Left ventricle myocardium inferior (tissue), 1 donor: Measurements from ENCODE around the gene TYMP. TPM values are rescaled to one million over a fixed set of nuclear protein-coding genes. Genes with fewer than 3 reads are reported as not detected.

Experiments
- DNase-seq: peaks from one replicate; pipeline ENCODE4 v3.0.0-alpha.2; 2020
- H3K27ac ChIP-seq: fragments of 200-600 bp; replicated peaks from 2 replicates; pipeline ENCODE4 v1.8.0; 2021
- H3K27me3 ChIP-seq: fragments of 200-600 bp; 2 replicates; pipeline ENCODE4 v1.8.0; 2021; ENCODE audit warnings: low read depth
- H3K36me3 ChIP-seq: fragments of 200-600 bp; 2 replicates; pipeline ENCODE4 v1.8.0; 2021
- H3K4me1 ChIP-seq: fragments of 200-600 bp; 2 replicates; pipeline ENCODE4 v1.8.0; 2021
- H3K4me3 ChIP-seq: fragments of 200-600 bp; 2 replicates; pipeline ENCODE4 v1.8.0; 2021; ENCODE audit warnings: mild to moderate bottlenecking, moderate library complexity
- H3K9me3 ChIP-seq: fragments of 200-600 bp; replicated peaks from 2 replicates; pipeline ENCODE4 v1.8.0; 2021
- CTCF ChIP-seq: fragments of 200-600 bp; IDR thresholded peaks from 2 replicates; pipeline ENCODE4 v1.8.0; 2021; ENCODE audit warnings: antibody characterized with exemption, mild to moderate bottlenecking, borderline replicate concordance
- intact Hi-C: fragments of 100-400 bp; cut with micrococcal nuclease; formaldehyde crosslinking; loops from one replicate; pipeline ENCODE4 v1.11.0; 2022
- total RNA-seq: library from RNA; stranded (reverse); fragmentation: NEBNext Ultra II Directional; extraction: Animal tissue kit (Norgen Biotek cat#: 25700); gene quantifications from one replicate; pipeline ENCODE4 v1.2.1, GENCODE V29; 2021
- donor health status: DM: no; HTN: yes; CAD: no; lungs with severe emphysema.

The TYMP gene
- total RNA-seq, 1 donor from 2014 or later = 11.6 TPM

DNA sequence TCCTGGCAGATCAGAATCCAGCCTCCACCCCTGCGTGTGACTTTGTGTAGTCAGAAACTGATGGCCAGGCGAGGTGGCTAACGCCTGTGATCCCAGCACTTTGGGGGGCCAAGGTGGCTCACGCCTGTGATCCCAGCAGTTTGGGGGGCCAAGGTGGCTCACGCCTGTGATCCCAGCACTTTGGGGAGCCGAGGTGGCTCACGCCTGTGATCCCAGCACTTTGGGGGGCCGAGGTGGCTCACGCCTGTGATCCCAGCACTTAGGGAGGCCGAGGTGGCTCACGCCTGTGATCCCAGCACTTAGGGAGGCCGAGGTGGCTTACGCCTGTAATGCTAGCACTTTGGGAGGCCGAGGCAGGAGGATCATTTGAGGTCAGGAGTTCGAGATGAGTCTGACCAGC, 16.6 kb downstream of the TYMP start:
- intact Hi-C loops = no loop called here
- no peaks in the 10 kb centered on the region for H3K27me3 ChIP-seq
- no peak overlapping the region for H3K4me3 ChIP-seq
- TF ChIP-seq CTCF = no peak
- DNase-seq = no peak
- peaks cover 16% of the 10 kb centered on the region for H3K4me1 ChIP-seq
- H3K9me3 ChIP-seq = no peaks in the 10 kb centered on the region
- H3K27ac ChIP-seq = no peak overlapping the region
- H3K36me3 ChIP-seq = peaks cover 19% of the 10 kb centered on the region

GRCh38 chr22:50508897-50509296, 20.9 kb downstream of the TYMP start:
- no peak for TF ChIP-seq CTCF
- Histone ChIP-seq H3K36me3 (peaks cover 18% of the 10 kb centered on the region), H3K4me1 (peaks cover 34% of the 10 kb centered on the region), H3K27ac (peak overlapping the region; percentile 88), H3K27me3 (no peaks in the 10 kb centered on the region), H3K9me3 (no peaks in the 10 kb centered on the region), H3K4me3 (peak overlapping the region; percentile 82)
- intact Hi-C loops = no loop called here
- no peak for DNase-seq

DNA sequence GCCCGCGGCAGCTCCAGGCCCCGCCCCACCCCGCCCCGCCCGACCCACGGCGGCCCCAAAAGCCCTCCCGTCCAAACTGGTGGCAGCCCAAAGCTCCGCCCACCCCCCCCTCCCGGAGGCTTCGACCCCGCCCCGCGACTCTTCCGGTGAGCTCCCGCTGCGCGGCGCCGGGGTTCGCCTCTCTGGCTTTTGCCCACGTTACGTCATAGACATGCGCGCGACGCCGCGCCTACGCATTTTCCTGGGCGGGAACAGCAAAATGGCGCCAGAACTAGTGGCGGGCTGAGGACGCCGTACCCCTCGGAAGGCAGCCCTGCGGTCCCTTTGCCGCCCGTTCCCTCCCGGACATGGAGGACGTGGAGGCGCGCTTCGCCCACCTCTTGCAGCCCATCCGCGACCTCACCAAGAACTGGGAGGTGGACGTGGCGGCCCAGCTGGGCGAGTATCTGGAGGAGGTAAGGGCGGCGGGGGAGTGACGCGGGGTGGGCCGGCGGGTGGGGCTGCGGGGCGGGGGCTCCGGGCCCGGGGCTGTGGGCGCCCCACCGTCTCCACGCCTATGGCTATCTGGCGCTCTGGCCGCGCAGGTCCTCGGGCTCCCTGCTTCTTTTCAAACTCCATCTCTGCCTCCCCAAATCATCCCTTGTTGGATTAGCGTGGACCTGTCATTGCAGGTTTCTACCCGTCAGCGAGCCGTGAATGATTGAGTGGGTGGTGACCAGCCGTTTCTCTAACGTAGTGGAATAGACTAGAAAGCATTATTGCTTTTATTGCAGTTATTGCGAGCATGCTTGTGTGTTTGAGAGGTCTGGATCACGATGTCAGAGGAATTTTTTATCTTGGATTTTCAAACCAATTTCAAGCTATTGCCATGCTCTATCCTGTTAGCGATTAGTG, 21.6 kb downstream of the TYMP start, which contains the start of gene NCAPH2:
NCAPH2 (plus strand) TSS at position 234 of the 894 bp plus-strand sequence; CDS start at position 348, 114 bp downstream.
- DNase-seq = peak; percentile 95
- intact Hi-C loops = no loop called here
- peak within 1 kb of the TSS; percentile 99 for H3K4me3 ChIP-seq

GRCh38 chr22:50507421-50507990, 22.3 kb downstream of the TYMP start, which contains the start of gene LMF2:
Gene LMF2 (minus strand): TSS chr22:50507702. CDS start chr22:50507675, 27 bp downstream.
- peak; percentile 90 for DNase-seq
- Histone ChIP-seq H3K36me3 (peaks cover 30% of the 10 kb centered on the region), H3K9me3 (no peaks in the 10 kb centered on the region), H3K27me3 (no peaks in the 10 kb centered on the region), H3K27ac (peak within 1 kb of the TSS; percentile 94), H3K4me3 (peak within 1 kb of the TSS; percentile 99), H3K4me1 (peaks cover 34% of the 10 kb centered on the region)
- intact Hi-C loops = no loop called here
- no peak for TF ChIP-seq CTCF

More for the DNA sequence above, 21.6 kb downstream of the TYMP start, which contains the start of gene NCAPH2:
- Histone ChIP-seq H3K27me3 (no peaks in the 10 kb centered on the region), H3K9me3 (no peaks in the 10 kb centered on the region), H3K36me3 (peaks cover 22% of the 10 kb centered on the region), H3K27ac (peak within 1 kb of the TSS; percentile 94), H3K4me1 (peaks cover 34% of the 10 kb centered on the region)
- no peak for TF ChIP-seq CTCF

DNA sequence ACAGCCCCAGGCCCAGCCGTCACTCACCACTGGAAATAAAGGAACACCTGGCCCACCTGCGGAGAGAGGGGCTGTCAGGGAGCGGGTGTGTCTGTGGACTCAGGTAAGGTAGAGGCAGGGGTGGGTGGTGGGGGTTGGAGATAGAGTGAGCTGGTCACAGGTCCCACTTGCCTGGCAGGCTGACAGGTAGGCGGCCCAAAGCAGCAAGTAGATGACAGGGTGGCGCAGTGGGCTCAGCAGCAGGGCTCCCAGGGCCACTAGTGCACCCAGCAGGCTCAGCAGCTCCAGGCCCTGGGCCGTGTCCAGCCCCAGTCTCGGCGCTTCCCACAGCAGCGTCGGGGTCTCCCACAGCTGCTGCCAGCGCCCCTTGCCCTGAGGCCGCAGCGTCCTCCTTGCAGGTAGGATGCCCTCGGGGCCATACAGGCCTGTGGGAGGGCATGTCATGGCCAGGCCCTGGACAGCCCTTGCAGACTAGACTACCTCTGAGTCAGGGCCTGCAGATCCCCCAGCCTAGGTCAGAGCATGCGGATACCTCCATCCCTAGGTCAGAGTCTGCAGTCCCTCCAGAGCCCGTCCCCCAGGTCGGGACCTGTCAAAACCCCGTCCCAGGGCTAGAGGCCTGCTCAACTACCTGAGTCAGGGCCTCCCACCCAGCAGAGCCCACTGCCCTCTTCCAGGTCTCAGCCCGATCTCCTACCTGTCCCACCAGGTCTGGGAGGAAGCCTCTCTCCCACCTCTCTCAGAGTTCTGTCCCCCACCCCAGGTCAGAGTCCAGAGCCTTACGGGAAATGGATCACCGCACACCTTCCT, 23.0 kb downstream of the TYMP start:
- H3K9me3 ChIP-seq = no peaks in the 10 kb centered on the region
- H3K27me3 ChIP-seq = no peaks in the 10 kb centered on the region
- peak overlapping the region; percentile 94 for H3K27ac ChIP-seq
- peaks cover 34% of the 10 kb centered on the region for H3K36me3 ChIP-seq
- TF ChIP-seq CTCF = no peak
- peaks cover 34% of the 10 kb centered on the region for H3K4me1 ChIP-seq
- intact Hi-C loops = no loop called here
- no peak for DNase-seq
- peak overlapping the region; percentile 99 for H3K4me3 ChIP-seq
